H9 (cell line): ENCODE measurements around the gene H2BW1. TPM values are rescaled to one million over a fixed set of nuclear protein-coding genes. Genes with fewer than 3 reads are reported as not detected.

Experiments
- DNase-seq: peaks from one replicate; pipeline ENCODE4 v3.0.0-alpha.2; 2017
- H2AFZ ChIP-seq: one replicate; pipeline ENCODE4 v1.6.1; 2013; ENCODE audit warnings: mild to moderate bottlenecking, low read length, control low read depth, moderate library complexity
- H2AK5ac ChIP-seq: 2 replicates; pipeline ENCODE4 v1.6.1; 2013; ENCODE audit warnings: low read length, control low read depth, mixed read lengths; ENCODE audit not compliant: insufficient read length
- H2BK120ac ChIP-seq: one replicate; pipeline ENCODE4 v1.6.1; 2013; ENCODE audit warnings: low read depth, mild to moderate bottlenecking, low read length, control low read depth, inconsistent platforms; ENCODE audit not compliant: poor library complexity, severe bottlenecking
- H2BK12ac ChIP-seq: 2 replicates; pipeline ENCODE4 v1.6.1; 2013; ENCODE audit warnings: low read length, control low read depth, mixed read lengths, low read depth; ENCODE audit not compliant: insufficient read length
- H2BK15ac ChIP-seq: 2 replicates; pipeline ENCODE4 v1.6.1; 2013; ENCODE audit warnings: low read depth, low read length, control low read depth
- H2BK20ac ChIP-seq: one replicate; pipeline ENCODE4 v1.6.1; 2013; ENCODE audit warnings: low read depth, mild to moderate bottlenecking, low read length, control low read depth, inconsistent platforms; ENCODE audit not compliant: poor library complexity, severe bottlenecking
- H2BK5ac ChIP-seq: 2 replicates; pipeline ENCODE4 v1.6.1; 2013; ENCODE audit warnings: low read length, control low read depth, mixed read lengths; ENCODE audit not compliant: insufficient read length
- H3K14ac ChIP-seq: 2 replicates; pipeline ENCODE4 v1.6.1; 2013; ENCODE audit warnings: low read length, control low read depth; ENCODE audit not compliant: insufficient read depth
- H3K18ac ChIP-seq: 2 replicates; pipeline ENCODE4 v1.6.1; 2013; ENCODE audit warnings: low read depth, mild to moderate bottlenecking, mixed read lengths, low read length, control low read depth; ENCODE audit not compliant: insufficient read length
- H3K23ac ChIP-seq: 2 replicates; pipeline ENCODE4 v1.6.1; 2013; ENCODE audit warnings: low read length, control low read depth, mixed read lengths, low read depth; ENCODE audit not compliant: insufficient read length
- H3K23me2 ChIP-seq: 2 replicates; pipeline ENCODE4 v1.6.1; 2013; ENCODE audit warnings: low read depth, mild to moderate bottlenecking, mixed read lengths, low read length, control low read depth; ENCODE audit not compliant: insufficient read length, poor library complexity, severe bottlenecking
- H3K27ac ChIP-seq: 2 replicates; pipeline ENCODE4 v1.5.1; 2013; ENCODE audit warnings: low read length, control low read depth, mixed read lengths, low read depth; ENCODE audit not compliant: insufficient read length
- H3K27me3 ChIP-seq: 2 replicates; pipeline ENCODE4 v1.6.1; 2013; ENCODE audit warnings: low read length, control low read depth, inconsistent platforms; ENCODE audit not compliant: insufficient read depth
- H3K4ac ChIP-seq: 2 replicates; pipeline ENCODE4 v1.6.1; 2013; ENCODE audit warnings: low read depth, mild to moderate bottlenecking, control low read depth, inconsistent platforms, low read length, moderate library complexity
- H3K4me1 ChIP-seq: 2 replicates; pipeline ENCODE4 v1.6.1; 2013; ENCODE audit warnings: low read length, control low read depth, inconsistent platforms; ENCODE audit not compliant: insufficient read depth
- H3K4me2 ChIP-seq: 2 replicates; pipeline ENCODE4 v1.6.1; 2013; ENCODE audit warnings: low read length, control low read depth, mixed read lengths; ENCODE audit not compliant: insufficient read length, insufficient read depth
- H3K56ac ChIP-seq: 2 replicates; pipeline ENCODE4 v1.6.1; 2013; ENCODE audit warnings: low read depth, mild to moderate bottlenecking, mixed read lengths, low read length, control low read depth; ENCODE audit not compliant: insufficient read length
- H3K79me1 ChIP-seq: 2 replicates; pipeline ENCODE4 v1.6.1; 2013; ENCODE audit warnings: low read depth, mild to moderate bottlenecking, moderate library complexity, low read length, control low read depth, inconsistent platforms; ENCODE audit not compliant: insufficient read depth, poor library complexity, severe bottlenecking
- H3K79me2 ChIP-seq: 2 replicates; pipeline ENCODE4 v1.6.1; 2013; ENCODE audit warnings: low read length, control low read depth, inconsistent platforms; ENCODE audit not compliant: insufficient read depth
- H3K9ac ChIP-seq: 2 replicates; pipeline ENCODE4 v1.6.1; 2013; ENCODE audit warnings: low read length, control low read depth, mixed read lengths; ENCODE audit not compliant: insufficient read length; ENCODE audit errors: extremely low read depth
- H3K9me3 ChIP-seq: one replicate; pipeline ENCODE4 v1.6.1; 2013; ENCODE audit warnings: low read depth, low read length, inconsistent platforms; ENCODE audit not compliant: control insufficient read depth
- H3T11ph ChIP-seq: one replicate; pipeline ENCODE4 v1.6.1; 2013; ENCODE audit warnings: mild to moderate bottlenecking, low read length, control low read depth, inconsistent platforms
- H4K20me1 ChIP-seq: one replicate; pipeline ENCODE4 v1.6.1; 2013; ENCODE audit not compliant: control insufficient read depth, insufficient read length, insufficient read depth
- H4K5ac ChIP-seq: 2 replicates; pipeline ENCODE4 v1.6.1; 2013; ENCODE audit warnings: low read depth, mild to moderate bottlenecking, mixed read lengths, low read length, control low read depth; ENCODE audit not compliant: insufficient read length
- H4K8ac ChIP-seq: replicated peaks from 2 replicates; pipeline ENCODE4 v1.6.1; 2013; ENCODE audit warnings: low read length, control low read depth, mixed read lengths, low read depth; ENCODE audit not compliant: insufficient read length
- H4K91ac ChIP-seq: 2 replicates; pipeline ENCODE4 v1.6.1; 2013; ENCODE audit warnings: low read depth, mild to moderate bottlenecking, moderate library complexity, mixed read lengths, low read length, control low read depth; ENCODE audit not compliant: insufficient read length
- H3K27ac Mint-ChIP-seq, 3 experiments: 2 replicates in 2 of 3; 3 replicates in 1 of 3; pipeline ENCODE4 v1.8.0; 2020 to 2021; ENCODE audit warnings: mixed read lengths in 3 of 3, mild to moderate bottlenecking in 1 of 3, moderate library complexity in 1 of 3
- H3K27me3 Mint-ChIP-seq: 2 replicates; pipeline ENCODE4 v1.8.0; 2021; ENCODE audit warnings: low read depth, mild to moderate bottlenecking, moderate library complexity, mixed read lengths
- H3K36me3 Mint-ChIP-seq, 3 experiments: 2 replicates in 2 of 3; 3 replicates in 1 of 3; pipeline ENCODE4 v1.8.0; 2020 to 2021; ENCODE audit warnings: low read depth in 3 of 3, mixed read lengths in 3 of 3; ENCODE audit not compliant: insufficient read depth in 1 of 3
- H3K4me1 Mint-ChIP-seq, 2 experiments: 2 replicates each; pipeline ENCODE4 v1.8.0; 2020; ENCODE audit warnings: mixed read lengths in 2 of 2
- H3K4me3 Mint-ChIP-seq, 2 experiments: 2 replicates in 1 of 2; 3 replicates in 1 of 2; pipeline ENCODE4 v1.8.0; 2020 to 2021; ENCODE audit warnings: mild to moderate bottlenecking in 2 of 2, mixed read lengths in 2 of 2, moderate library complexity in 1 of 2
- H3K9me3 Mint-ChIP-seq, 2 experiments: 2 replicates in 1 of 2; 3 replicates in 1 of 2; pipeline ENCODE4 v1.8.0; 2020; ENCODE audit warnings: mild to moderate bottlenecking in 2 of 2, mixed read lengths in 2 of 2, moderate library complexity in 1 of 2
- WGBS: extraction: QIAGEN DNeasy Blood & Tissue Kit; methylation state at CpG from one replicate; pipeline ENCODE4 v1.1.7; 2013; ENCODE audit warnings: missing lambda C conversion rate, low lambda C conversion rate, mixed read lengths; ENCODE audit not compliant: insufficient read length; ENCODE audit errors: extremely low coverage; 5-methylcytosine and 5-hydroxymethylcytosine counted together
- total RNA-seq: library from RNA; stranded (reverse); gene quantifications from 2 replicates; pipeline ENCODE4 v1.2.1, GENCODE V29; 2021
- TF ChIP-seq, protein P1 (sequence below): fragments of 200-600 bp; sonication (generic); conservative IDR thresholded peaks from 3 replicates; pipeline ENCODE4 v1.8.0; 2021; ENCODE audit warnings: antibody characterized with exemption, mild to moderate bottlenecking

Gene H2BW1
- total RNA-seq, 1 experiment from 2014 or later = 0.26 TPM

DNA sequence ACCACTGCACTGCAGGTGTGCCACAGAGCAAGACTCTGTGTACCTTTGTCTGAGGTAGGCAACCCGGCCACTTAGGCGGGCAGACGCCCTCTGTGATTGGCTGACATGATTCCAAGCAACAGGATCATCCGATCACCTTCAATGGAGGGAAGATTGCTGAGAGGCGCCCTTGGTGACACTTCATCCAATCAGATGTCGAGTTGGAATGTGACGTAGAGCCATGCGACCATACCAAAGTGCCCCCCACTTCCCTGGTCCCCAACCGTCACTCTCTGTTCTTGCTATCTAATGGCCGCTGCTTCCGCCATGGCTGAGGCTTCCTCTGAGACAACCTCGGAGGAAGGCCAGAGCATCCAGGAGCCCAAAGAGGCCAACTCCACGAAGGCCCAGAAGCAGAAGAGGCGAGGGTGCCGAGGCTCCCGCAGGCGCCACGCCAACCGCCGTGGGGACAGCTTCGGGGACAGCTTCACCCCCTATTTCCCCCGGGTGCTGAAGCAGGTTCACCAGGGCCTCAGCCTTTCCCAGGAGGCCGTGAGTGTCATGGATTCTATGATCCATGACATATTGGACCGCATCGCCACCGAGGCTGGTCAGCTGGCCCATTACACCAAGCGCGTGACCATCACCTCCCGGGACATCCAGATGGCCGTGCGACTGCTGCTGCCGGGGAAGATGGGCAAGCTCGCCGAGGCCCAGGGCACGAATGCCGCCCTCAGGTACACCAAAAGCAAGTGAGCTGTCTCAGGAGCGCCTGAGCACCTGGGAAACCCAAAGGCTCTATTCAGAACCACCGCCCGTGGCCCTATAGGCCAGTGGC is 26.4 kb upstream of the H2BW1 start, which contains the start of gene H2BW2:
H2BW2 (plus strand) TSS at position 268 of the 817 bp plus-strand sequence; CDS start at position 307, 39 bp downstream.
- no peaks in the 10 kb centered on the region for H3K27me3 ChIP-seq
- no peak within 1 kb of the TSS for H3K18ac ChIP-seq
- WGBS = no CpG with 5 or more reads among the region's 39 CpGs
- H3K23me2 ChIP-seq = no peaks in the 10 kb centered on the region
- H3K4me1 Mint-ChIP-seq = peaks cover 5 to 8% of the 10 kb centered on the region in 2 experiments
- H4K5ac ChIP-seq = no peak within 1 kb of the TSS
- H2BK5ac ChIP-seq = no peak within 1 kb of the TSS
- no peak within 1 kb of the TSS for H3K4ac ChIP-seq
- peaks cover 14% of the 10 kb centered on the region for H3K9me3 ChIP-seq
- H3K56ac ChIP-seq = no peak within 1 kb of the TSS
- no peak within 1 kb of the TSS for H2BK12ac ChIP-seq
- no peaks in the 10 kb centered on the region; a peak in 1 of 7 replicates for H3K36me3 Mint-ChIP-seq
- H3K4me3 Mint-ChIP-seq = no peak within 1 kb of the TSS
- H3K27ac Mint-ChIP-seq = no peak within 1 kb of the TSS
- H2BK20ac ChIP-seq = no peak within 1 kb of the TSS
- TF ChIP-seq, protein P1, sequence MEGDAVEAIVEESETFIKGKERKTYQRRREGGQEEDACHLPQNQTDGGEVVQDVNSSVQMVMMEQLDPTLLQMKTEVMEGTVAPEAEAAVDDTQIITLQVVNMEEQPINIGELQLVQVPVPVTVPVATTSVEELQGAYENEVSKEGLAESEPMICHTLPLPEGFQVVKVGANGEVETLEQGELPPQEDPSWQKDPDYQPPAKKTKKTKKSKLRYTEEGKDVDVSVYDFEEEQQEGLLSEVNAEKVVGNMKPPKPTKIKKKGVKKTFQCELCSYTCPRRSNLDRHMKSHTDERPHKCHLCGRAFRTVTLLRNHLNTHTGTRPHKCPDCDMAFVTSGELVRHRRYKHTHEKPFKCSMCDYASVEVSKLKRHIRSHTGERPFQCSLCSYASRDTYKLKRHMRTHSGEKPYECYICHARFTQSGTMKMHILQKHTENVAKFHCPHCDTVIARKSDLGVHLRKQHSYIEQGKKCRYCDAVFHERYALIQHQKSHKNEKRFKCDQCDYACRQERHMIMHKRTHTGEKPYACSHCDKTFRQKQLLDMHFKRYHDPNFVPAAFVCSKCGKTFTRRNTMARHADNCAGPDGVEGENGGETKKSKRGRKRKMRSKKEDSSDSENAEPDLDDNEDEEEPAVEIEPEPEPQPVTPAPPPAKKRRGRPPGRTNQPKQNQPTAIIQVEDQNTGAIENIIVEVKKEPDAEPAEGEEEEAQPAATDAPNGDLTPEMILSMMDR = no peak
- H3K79me1 ChIP-seq = no peaks in the 10 kb centered on the region
- no peak within 1 kb of the TSS for H3K9ac ChIP-seq
- no peak within 1 kb of the TSS for H2BK120ac ChIP-seq
- no peaks in the 10 kb centered on the region; the same call in 1 of the 2 replicates for H3K4me1 ChIP-seq
- H3K79me2 ChIP-seq = no peaks in the 10 kb centered on the region
- no peak within 1 kb of the TSS for H4K8ac ChIP-seq
- H3K4me2 ChIP-seq = no peak within 1 kb of the TSS
- no peak within 1 kb of the TSS for H4K91ac ChIP-seq
- H2BK15ac ChIP-seq = no peak within 1 kb of the TSS
- H2AFZ ChIP-seq = no peak within 1 kb of the TSS
- no peak within 1 kb of the TSS for H2AK5ac ChIP-seq
- no peak within 1 kb of the TSS for H3K27ac ChIP-seq
- H3K27me3 Mint-ChIP-seq = peaks cover 10% of the 10 kb centered on the region
- H3K23ac ChIP-seq = no peak within 1 kb of the TSS
- H3K9me3 Mint-ChIP-seq = peaks cover 1 to 81% of the 10 kb centered on the region in 2 experiments; a peak in 2 of 5 replicates
- no peak within 1 kb of the TSS for H3K14ac ChIP-seq
- no peaks in the 10 kb centered on the region for H4K20me1 ChIP-seq
- DNase-seq = no peak
- H3T11ph ChIP-seq = no peak within 1 kb of the TSS
